ENCODE results near the gene BOD1L1. TPM values are rescaled to one million over a fixed set of nuclear protein-coding genes. Genes with fewer than 3 reads are reported as not detected.

The BOD1L1 gene
- total RNA-seq, 1 experiment from 2014 or later, result 18.1 TPM

DNA sequence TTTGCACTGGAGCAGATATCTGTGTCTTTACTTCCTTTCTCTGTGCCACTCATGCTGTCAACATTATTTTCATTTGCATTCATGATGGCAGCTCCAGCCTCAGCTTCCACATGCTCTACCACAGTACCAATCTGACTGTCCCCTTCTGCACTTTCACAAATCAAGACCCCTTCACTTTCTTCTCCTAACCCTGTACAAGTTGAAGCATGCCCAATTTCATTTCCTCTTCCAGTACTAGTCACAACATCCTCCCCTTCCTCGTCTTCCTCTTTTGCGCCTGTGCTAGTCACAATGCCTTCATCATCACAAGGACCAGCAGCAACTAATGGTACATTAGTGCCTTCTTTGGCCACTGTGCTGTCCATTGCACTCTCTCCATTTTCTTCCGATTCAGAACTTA is 26.5 kb downstream of the BOD1L1 start:
- no peaks in the 10 kb centered on the region for H3K27me3 ChIP-seq (ENCODE audit: control insufficient read depth, insufficient read depth, low read length)
- DNase-seq (ENCODE audit: low read depth, low spot score) (no peak), ATAC-seq (no peak)
- no peak overlapping the region for H3K4me3 ChIP-seq (ENCODE audit: low read depth in 2 of 2, low read length in 2 of 2)
- H3K36me3 ChIP-seq (ENCODE audit: control insufficient read depth, insufficient read depth, low read length), result no peaks in the 10 kb centered on the region; the same call in 1 of the 2 replicates
- intact Hi-C loops (cut with micrococcal nuclease; ENCODE audit: unreplicated experiment) (no loop called here), in situ Hi-C loops (cut with HindIII; ENCODE audit: low pct_unique_long_range_greater_than_20kb, low sequenced_read_pairs) (no loop called here)
- H3K9me3 ChIP-seq (ENCODE audit: control insufficient read depth, insufficient read depth, low read depth, low read length), result no peaks in the 10 kb centered on the region
- POLR2A ChIA-PET, result no interaction called here
- no peak for TF ChIP-seq POLR2AphosphoS5 (IDR thresholded peaks at IDR 0.05; ENCODE audit: low read depth, low read length)
- no peak for TF ChIP-seq SIN3A (IDR thresholded peaks at IDR 0.05; ENCODE audit: borderline replicate concordance, insufficient read depth, low read depth, low read length)
- TF ChIP-seq, protein P1, sequence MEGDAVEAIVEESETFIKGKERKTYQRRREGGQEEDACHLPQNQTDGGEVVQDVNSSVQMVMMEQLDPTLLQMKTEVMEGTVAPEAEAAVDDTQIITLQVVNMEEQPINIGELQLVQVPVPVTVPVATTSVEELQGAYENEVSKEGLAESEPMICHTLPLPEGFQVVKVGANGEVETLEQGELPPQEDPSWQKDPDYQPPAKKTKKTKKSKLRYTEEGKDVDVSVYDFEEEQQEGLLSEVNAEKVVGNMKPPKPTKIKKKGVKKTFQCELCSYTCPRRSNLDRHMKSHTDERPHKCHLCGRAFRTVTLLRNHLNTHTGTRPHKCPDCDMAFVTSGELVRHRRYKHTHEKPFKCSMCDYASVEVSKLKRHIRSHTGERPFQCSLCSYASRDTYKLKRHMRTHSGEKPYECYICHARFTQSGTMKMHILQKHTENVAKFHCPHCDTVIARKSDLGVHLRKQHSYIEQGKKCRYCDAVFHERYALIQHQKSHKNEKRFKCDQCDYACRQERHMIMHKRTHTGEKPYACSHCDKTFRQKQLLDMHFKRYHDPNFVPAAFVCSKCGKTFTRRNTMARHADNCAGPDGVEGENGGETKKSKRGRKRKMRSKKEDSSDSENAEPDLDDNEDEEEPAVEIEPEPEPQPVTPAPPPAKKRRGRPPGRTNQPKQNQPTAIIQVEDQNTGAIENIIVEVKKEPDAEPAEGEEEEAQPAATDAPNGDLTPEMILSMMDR (IDR thresholded peaks at IDR 0.05), result no peak
- TF ChIP-seq, protein P2, sequence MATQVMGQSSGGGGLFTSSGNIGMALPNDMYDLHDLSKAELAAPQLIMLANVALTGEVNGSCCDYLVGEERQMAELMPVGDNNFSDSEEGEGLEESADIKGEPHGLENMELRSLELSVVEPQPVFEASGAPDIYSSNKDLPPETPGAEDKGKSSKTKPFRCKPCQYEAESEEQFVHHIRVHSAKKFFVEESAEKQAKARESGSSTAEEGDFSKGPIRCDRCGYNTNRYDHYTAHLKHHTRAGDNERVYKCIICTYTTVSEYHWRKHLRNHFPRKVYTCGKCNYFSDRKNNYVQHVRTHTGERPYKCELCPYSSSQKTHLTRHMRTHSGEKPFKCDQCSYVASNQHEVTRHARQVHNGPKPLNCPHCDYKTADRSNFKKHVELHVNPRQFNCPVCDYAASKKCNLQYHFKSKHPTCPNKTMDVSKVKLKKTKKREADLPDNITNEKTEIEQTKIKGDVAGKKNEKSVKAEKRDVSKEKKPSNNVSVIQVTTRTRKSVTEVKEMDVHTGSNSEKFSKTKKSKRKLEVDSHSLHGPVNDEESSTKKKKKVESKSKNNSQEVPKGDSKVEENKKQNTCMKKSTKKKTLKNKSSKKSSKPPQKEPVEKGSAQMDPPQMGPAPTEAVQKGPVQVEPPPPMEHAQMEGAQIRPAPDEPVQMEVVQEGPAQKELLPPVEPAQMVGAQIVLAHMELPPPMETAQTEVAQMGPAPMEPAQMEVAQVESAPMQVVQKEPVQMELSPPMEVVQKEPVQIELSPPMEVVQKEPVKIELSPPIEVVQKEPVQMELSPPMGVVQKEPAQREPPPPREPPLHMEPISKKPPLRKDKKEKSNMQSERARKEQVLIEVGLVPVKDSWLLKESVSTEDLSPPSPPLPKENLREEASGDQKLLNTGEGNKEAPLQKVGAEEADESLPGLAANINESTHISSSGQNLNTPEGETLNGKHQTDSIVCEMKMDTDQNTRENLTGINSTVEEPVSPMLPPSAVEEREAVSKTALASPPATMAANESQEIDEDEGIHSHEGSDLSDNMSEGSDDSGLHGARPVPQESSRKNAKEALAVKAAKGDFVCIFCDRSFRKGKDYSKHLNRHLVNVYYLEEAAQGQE (IDR thresholded peaks at IDR 0.05; ENCODE audit: insufficient read depth in 1 of 2, low read depth in 2 of 2, low read length in 1 of 2), result no peak
- no peak for TF ChIP-seq TCF7L2 (IDR thresholded peaks at IDR 0.05; ENCODE audit: low read depth, low read length)
- no peaks in the 10 kb centered on the region for H3K4me1 ChIP-seq (ENCODE audit: control insufficient read depth, insufficient read depth, low read length)
- BruUV-seq (replicated peaks), result no TSS peak
- no peak overlapping the region for H3K27ac ChIP-seq (ENCODE audit: low read length)
- CTCF ChIA-PET, result no interaction called here

DNA sequence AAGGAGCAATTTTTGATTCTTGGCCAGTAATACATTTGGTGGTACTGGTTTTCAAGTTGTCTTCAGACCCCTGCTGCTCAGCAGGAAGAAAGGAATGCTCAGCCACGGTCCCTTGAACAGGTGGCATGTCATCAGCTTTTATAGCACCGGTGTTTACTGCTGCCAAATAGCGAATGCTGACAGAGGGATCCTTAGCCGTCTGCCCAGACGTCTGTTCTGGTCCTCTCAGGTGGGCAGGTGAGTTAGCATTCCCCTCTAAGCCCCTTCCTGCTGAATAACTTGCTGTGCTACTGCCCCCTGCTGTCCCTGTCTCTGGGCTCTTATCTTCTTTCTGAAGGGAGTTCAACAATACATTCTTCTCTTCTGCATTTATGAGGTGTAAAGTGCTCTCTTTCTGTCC is 28.4 kb downstream of the BOD1L1 start:
- Histone ChIP-seq H3K36me3 (ENCODE audit: control insufficient read depth, insufficient read depth, low read length) (no peaks in the 10 kb centered on the region), H3K27me3 (ENCODE audit: control insufficient read depth, insufficient read depth, low read length) (no peaks in the 10 kb centered on the region), H3K4me1 (ENCODE audit: control insufficient read depth, insufficient read depth, low read length) (no peaks in the 10 kb centered on the region), H3K27ac (ENCODE audit: low read length) (no peak overlapping the region), H3K9me3 (ENCODE audit: control insufficient read depth, insufficient read depth, low read depth, low read length) (no peaks in the 10 kb centered on the region), H3K4me3 (ENCODE audit: low read depth in 2 of 2, low read length in 2 of 2) (no peak overlapping the region)
- DNase-seq (ENCODE audit: low read depth, low spot score) (no peak), ATAC-seq (no peak)
- intact Hi-C loops (cut with micrococcal nuclease; ENCODE audit: unreplicated experiment), result no loop called here
- in situ Hi-C loops (cut with HindIII; ENCODE audit: low pct_unique_long_range_greater_than_20kb, low sequenced_read_pairs), result no loop called here
- no peak for TF ChIP-seq SIN3A (IDR thresholded peaks at IDR 0.05; ENCODE audit: borderline replicate concordance, insufficient read depth, low read depth, low read length)
- TF ChIP-seq, protein P1 (IDR thresholded peaks at IDR 0.05), result peak; percentile 31; the same call in 1 of the 2 replicates
- POLR2A ChIA-PET, result no interaction called here
- CTCF ChIA-PET, result no interaction called here
- no TSS peak for BruUV-seq (replicated peaks)
